GM19468 (cell line): ENCODE data around the gene DLGAP1.

Source experiments
- ATAC-seq: cut with Tn5 transposase; IDR thresholded peaks from one replicate; pipeline ENCODE4 v1.9.1; 2021; ENCODE audit warnings: mild to moderate bottlenecking, moderate library complexity, moderate number of reproducible peaks; ENCODE audit not compliant: unreplicated experiment; ENCODE audit errors: extremely low read depth

DLGAP1 gene

DNA sequence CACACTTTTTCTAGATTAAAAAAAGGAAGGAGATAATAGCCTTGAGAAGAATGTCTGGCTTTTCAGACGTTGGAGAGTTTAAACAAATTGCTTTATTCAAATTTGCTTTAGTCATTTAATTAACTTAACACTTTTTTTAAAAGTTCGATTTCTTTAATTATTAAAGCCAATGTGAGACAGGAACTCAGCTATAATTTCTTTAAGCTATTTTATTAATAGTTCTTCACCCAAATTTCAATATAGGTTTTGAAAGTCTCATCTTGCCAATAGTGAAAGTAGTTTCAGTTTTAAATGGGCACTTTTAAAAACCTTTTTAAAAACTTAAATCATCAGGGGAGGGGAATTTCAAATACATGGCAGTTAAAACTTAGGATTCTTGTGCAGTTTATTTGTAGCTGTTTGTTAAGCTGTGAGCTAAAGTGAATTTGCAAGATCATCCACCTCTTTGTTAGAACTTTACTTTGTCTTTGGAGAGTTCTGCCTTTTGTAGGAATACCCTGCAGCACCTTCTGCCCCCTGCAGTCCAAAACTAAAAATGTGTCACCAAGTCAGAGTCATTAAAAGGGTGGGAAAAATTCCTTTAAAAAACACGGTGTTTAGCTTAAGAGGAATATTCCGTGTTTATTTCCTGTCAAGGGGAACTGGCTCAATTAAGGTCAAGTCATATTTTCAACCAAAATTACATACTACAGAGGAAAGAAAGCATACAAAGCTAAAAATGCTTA, 1000.6 kb downstream of the DLGAP1 start:
- ATAC-seq, result no peak

DNA sequence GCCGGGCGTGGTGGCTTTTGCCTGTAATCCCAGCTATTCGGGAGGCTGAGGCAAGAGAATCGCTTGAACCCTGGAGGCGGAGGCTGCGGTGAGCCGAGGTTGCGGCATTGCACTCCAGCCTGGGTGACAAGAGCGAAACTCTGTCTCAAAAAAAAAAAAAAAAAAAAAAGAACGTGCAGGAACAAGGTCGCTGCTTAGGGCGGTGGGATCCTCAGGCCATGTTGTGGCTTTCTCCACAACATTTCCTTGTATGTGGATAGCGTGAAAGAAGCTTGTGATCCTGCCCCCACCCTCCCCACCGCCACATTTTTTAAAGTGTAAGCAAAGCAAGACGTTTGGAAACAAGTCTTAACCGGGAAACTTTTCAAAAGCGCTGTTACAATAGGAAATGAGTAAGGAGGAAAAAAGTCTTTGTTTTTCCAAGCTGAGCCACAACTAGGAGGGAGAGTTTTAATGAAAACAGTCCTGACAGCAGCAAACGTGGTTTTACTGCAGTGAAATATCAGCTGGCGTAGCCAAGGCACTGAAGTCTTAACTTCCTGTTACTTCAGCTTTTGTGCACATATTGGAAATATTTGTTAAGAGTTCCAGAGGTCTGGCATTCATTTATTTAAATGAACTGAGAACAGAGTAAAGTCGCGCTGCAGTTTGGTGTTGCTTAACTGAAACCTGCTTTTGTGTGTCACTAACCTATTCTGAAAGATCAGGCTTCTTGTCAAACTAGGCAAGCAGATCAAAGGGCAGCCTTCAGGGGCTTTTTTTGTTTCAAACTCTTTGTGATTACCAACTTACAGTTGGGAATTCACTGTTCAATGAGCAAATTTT, 1001.4 kb downstream of the DLGAP1 start:
- ATAC-seq, result peak; percentile 16

DNA sequence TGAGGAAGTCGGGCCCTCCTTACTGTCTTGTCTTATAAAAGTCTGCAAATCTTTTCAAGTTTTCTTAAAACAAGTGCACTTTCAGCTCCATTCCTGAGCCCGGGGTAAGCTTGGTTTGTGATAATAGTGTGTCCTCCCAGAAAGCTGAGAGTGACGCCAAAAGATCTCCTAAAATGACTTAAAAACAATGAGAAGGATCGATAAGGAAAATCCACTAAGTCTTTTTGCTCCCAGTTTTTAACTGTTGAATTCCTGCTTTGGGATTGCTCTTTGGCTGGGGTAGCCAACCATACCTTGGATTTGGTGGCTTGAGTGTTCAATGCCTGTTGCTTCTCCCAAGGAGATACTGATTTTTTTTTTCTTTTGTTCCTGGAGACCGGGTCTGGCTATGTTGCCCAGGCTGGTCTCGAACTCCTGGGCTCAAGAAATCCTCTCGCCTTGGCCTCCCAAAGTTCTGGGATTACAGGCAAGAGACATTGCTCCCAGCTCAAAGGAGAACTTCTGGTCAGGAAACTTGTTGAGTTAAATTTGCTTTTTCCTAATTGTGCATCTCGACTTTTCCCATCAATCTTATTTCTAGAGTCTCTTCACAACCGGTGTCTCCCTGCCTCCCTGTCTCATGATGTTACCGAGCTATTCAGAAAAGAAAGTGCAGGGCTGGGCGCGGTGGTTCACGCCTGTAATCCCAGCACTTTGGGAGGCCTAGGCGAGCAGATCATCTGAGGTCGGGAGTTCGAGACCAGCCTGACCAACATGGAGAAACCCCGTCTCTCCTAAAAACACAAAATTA, 1002.2 kb downstream of the DLGAP1 start:
- ATAC-seq, result no peak

DNA sequence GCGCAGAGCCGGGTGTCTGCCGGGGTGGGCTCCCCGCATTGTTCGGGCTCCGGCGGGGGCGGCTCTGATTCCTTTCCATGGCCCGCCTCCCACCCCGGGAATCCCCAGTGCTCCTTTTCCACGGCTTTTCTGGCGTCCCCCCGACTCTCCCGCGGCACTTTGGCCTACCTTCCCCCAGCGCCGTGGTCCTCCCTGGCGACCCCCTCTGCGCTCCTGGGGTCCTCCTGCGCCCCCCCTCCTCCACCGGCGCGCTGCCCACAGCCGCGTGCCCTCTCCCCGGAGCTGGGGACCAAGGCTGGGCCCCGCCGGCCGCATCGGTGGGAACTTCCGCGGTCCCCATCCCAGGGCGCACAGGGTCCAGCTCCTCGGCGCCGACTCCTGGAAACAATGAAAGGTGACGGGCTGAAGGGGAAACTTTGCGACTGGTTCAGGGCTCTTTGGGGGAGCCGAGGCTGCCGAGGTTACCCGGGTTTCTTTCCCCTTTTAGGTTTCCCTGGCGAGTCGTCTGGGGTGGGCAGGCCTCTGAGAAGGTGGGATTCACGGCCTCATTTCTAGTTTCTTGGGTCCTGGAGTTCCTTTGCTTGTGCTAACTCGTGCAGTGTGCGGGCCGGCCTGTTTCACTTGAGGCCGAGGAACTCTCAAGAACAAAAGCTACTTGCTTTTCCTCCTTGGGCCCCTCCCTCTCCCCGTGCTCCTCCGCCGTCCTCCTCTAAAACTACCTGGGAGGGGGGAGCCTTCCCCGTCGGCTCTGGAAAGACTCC, 1002.9 kb downstream of the DLGAP1 start:
- no peak for ATAC-seq

DNA sequence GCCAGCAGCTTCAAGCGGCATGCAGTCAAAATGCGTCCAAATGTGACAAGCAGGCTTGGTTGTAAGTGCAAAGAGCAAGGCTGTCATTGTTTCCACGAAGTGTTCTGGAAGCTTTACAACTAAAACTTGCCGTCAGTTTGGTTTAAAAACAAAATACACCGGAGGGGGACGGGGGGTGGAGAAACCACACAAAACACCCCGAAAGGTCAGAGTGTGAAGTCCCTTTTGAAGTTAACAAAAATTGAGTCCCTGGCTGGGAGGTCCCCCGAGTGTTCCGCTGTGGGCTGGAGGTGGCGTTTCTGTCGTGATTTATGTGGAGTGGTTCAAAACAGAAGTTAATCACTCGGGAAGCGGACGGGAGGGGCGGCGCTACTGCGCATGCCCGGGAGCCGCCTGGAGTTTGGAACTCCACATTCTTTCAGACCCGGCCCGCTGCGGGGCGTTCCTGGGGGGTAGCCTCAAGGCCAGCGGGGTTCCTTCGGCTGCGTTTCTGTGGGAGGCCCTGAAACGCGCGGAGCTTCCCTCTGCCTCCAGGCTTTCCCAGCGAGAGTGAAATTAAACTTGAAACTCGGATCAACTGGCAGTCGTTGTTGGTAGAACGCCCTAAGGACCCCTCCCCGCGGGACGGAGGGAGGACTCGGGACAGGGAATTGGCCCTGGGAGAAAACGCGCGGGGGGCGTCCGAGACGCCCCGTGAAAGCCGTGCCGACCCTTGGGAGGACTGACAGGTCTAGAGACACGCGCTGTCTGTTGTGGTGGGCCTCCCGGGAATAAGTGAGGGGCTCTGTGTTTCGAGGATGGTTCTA, 1003.7 kb downstream of the DLGAP1 start:
- ATAC-seq, result no peak

DNA sequence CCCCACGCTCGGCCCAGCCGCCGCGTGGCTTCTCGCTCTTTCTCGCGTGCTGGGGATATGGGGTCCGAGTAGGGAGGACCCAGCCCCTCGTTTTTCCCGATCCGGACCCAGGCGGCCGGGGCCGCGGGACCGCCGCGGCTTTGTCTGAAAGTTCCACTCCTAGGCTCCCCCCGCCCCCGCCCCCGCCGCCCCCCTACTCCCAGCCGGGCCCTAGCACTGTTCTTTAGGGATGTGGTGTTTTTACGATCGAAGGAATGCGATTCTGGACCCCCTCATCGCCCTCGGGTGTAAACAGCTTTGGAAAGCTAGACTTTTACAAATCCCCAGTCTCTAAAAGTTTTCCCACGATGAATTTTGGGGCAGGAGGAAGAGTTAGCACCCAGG, 1004.3 kb downstream of the DLGAP1 start:
- no peak for ATAC-seq

DNA sequence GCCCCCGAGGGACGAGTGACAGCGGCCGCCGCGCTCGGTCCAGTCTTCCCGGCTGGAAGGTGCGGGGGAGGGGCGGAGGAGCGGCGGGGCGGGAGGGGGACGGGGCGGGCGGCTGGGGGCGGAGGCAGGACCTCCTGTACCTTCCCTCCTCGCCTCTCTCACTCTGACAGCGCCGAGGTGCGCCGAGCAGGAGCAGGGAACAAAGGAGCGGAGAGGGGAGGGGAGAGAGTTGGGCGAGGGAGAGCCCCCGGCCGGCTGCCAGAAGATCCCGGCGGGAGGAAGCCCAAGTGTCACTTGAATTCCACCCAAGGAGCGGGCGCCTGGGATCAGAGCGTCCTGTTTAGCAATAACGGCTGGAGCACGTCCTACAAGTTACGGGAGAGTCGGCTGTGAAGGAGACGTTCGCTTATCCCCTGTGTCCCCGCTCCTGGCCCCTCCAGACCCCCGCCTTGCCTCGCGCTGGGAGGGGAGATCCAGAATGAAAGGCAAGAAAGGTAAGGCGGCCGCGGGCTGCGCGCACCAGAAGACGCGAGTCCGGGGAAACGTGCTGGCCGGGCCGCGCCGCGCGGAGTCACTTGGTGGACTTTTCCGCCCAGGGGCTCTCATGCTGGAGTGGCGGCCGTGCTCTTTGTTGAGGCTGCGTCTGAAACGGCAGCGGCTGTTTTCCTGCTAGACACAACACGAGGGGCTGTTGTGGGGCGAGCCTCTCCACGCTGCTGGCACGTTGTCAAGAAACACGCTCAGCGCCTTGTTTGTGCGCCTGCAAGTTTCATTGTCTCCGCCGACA, 1004.9 kb downstream of the DLGAP1 start, which contains the start of gene TGIF1:
Gene TGIF1, plus strand, starts transcription at position 161 of the 787 bp plus-strand sequence. Its CDS starts 318 bp downstream, at position 479.
- no peak for ATAC-seq

DNA sequence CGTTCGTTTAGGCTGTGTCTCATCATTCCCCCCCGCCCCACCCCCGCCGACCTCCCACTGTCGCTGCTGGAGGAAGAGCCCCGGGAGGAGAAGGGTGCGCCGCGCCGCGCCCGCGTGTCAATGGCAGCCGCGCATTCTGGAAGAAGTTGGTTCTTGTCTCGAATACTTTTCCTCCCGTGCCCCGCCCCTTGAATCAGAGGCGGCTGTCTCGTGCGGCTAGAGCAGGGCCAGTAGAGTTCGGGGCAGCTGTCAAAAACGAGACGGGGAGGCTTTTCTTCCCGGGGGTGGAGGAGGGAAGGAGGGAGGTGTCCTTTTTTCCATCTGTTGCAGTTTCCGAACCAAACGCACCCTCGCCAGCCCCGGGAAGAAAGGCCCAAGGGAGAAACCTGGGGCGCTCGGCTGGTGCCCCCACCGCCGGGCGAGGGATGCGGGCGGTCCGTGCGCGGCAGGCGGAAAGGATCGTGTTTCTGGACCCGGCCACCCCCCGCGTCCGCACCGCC, 1005.5 kb downstream of the DLGAP1 start:
- ATAC-seq, result peak; percentile 1

DNA sequence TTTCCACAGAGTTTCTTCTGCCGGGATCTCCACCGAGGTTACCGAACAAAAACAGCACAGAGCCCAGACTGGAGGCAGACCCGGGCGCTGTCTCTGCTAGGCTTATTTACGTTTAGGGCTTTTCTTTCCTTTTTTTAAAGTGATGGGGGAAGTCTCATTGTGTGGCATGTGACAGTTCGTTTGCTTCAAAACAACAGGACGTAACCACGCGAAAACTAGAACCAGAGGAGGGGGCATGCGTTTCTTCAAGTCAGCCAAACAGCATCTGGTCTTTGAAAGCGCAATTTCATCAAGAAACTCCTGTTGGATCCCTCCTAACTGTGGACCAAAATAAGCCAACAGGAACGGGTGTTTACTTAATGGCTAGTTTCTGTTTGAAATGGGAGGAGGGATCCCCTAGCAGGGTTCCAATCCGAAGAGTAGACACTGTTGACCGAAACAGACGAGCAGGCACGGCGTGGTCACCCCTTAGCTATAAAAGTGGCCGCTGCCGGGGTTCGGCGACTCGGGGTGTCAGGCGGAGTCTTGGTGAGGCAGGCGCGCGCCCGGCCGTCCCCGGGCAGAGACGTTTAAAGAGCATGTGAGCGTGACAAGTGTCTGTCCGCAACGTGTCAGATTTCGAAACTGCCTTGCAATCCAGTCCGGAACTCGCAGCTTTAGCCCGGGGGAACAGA, 1006.1 kb downstream of the DLGAP1 start:
- peak; percentile 37 for ATAC-seq

DNA sequence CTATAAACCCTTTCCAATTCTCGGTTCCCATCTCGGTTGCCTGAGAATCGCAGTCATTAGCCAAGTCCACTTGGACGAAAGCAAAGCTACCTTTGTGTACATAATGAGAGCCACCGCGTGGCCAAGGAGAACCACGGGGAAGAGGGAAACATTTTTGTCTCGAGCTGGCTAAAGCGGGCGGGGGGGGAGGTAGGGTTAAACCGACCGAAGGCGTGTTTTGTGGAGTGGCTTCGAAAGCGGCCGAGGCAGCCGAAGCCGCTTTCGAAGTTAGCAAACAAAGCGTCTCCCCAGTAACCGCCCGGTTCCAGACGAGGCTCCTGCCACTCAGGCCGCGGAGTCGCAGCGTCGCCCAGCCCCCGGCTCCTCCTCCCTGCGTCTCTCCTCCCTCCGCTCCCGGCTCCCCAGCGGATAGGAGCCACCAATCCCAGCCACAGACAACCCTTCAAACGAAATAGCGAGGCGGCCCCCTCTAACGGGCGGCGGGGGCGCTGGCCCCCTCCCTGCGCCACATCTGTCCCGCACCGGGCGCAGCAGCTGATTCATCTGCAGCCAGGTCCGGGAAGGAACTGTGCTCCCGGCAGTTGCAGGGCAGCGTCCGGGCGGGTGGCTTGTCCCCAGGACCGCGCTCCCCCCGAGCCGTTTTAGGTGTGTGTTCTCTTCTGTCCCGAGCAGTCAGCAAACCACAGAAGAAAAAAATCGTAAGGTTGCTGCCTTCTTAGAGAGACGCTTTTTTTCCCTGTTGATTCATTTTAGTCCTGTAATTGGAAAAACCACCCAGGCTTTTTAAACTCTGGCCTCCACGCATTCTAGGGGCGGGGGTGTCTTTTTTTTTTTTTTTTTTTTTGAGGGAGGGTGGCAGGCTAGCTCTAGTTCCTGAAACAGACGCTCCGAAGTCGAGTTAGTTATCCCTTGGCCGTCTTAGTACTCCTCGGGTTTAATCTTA, 1006.9 kb downstream of the DLGAP1 start:
- ATAC-seq, result peak; percentile 62

DNA sequence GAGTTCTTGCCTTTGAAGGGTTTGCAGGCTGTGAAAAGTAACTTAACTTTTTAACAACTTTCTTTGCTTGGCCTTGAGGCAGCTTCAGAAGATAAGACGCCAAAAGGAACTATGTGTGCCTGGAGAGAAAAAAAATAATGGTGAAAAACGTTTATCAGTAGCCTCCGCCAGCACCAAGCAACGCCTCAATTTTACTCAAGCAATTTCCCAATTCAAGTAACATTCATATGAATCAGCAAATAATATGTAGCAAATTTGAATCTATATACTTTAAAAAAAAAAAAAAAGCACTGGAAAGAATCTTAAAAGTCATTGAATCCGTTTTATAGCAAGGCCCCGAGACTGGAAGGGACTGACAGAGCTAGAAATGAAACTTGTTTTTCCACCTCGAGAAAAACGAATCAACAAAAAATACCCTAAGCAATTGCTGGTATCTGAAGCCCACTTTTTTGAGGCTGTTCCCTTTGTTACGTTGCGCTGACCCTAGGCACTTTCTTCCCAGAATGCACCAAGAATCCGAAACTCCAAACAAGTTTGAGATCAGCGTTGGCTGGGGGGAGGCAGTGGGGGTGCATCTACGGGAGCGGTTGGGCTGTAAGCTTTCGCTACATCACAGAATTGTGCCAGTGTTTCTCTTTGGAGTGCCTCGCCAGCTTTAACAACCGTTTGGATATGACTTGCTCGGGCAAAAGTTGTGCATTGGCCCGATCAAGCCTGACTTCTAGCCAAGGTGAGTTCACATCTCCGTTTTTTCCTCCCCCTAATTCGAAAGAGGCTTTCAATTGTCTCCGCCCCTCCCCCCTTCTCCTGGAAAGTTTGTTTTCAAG, 1007.8 kb downstream of the DLGAP1 start:
- ATAC-seq, result no peak
